GM12874 (cell line): ENCODE results near the gene PGLYRP4.

Experiments
- TF ChIP-seq, protein P1 (sequence below): IDR thresholded peaks from 2 replicates; pipeline ENCODE4 v1.5.1; 2011; ENCODE audit warnings: low read depth, mild to moderate bottlenecking, control low read depth, low read length, moderate library complexity; ENCODE audit not compliant: insufficient read depth

The PGLYRP4 gene

DNA sequence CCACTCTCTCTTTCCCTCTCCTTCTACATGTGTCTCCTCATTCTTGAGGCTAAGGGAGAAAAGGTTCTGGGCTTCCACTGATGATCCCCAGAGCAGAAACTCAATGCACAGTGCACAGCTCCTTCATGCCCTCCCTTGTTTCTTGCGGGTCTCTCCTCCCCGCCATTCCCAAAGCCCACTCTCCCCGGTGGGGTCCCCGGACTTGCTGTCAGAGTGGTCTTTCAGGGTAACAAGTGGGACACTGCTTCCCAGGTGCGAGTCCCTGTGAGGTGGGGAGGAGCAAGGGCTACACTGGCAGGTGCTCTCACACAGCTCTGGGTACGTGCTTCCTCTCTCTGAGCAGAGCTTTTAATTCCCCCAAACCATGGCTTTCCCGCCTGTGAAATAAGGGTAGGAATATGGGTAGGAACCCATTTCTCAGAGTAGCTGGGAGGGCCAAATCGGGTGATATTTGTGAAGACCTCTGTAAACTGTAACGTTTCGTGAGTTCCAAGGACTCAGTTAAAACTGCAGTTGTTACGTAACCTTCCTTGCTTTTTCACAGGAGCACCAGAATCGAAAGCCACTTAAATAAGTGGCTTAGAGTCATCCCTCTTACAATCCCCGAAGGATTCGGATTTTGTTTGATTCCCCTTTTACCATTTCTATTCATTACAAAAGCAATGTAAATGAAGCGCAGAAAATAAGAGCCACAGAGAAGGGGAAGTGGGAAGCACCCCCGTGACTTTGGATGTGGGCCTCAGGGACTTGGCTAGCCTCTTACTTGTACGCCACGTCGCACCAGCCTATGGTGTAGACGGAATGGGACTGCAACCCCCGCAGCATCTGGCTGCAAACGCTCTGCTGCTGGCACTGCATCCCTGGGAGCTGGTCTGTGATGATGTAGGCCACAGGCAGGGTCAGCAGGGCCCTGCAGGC lies 42.1 kb downstream of the PGLYRP4 start:
- TF ChIP-seq, protein P1, sequence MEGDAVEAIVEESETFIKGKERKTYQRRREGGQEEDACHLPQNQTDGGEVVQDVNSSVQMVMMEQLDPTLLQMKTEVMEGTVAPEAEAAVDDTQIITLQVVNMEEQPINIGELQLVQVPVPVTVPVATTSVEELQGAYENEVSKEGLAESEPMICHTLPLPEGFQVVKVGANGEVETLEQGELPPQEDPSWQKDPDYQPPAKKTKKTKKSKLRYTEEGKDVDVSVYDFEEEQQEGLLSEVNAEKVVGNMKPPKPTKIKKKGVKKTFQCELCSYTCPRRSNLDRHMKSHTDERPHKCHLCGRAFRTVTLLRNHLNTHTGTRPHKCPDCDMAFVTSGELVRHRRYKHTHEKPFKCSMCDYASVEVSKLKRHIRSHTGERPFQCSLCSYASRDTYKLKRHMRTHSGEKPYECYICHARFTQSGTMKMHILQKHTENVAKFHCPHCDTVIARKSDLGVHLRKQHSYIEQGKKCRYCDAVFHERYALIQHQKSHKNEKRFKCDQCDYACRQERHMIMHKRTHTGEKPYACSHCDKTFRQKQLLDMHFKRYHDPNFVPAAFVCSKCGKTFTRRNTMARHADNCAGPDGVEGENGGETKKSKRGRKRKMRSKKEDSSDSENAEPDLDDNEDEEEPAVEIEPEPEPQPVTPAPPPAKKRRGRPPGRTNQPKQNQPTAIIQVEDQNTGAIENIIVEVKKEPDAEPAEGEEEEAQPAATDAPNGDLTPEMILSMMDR, result no peak

DNA sequence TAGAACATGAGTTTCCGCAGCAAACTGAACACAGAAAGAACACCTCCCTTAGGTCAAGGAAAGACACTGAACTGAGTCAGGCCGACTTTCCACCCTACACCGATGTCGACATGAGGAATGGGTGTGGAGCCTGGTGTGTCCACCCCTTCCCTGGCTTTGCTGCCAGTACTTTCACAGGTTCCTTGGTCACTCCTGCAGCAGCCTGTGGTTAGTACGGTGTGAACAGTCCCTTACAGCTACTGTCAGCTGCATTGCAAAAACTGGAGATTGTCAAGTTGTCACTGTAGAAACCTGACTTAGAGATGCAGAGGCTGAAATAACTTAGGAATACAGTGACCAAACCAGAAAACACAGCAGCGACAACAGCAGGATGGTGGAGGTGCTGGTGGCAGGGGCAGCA lies 43.0 kb downstream of the PGLYRP4 start:
- TF ChIP-seq, protein P1, result no peak

DNA sequence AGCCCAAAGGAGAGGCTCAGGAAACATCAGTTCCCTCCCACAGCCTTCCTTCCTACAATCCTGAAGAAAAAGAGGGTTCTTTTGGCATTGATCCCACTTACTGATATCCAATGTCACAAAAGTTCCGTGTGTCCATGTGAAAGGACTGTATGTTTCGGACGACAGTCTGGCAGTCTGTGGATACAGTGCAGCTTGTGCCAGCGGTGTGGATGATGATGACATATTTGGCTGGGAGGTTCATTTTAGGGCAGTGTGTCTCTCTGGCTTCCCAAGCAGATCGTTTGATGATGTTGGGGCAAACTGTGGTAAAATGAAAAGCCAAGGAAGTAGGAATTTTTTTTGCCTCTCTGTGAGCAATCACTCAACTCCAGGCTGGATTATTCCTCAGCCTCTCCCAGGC lies 46.3 kb downstream of the PGLYRP4 start:
- TF ChIP-seq, protein P1, result no peak

DNA sequence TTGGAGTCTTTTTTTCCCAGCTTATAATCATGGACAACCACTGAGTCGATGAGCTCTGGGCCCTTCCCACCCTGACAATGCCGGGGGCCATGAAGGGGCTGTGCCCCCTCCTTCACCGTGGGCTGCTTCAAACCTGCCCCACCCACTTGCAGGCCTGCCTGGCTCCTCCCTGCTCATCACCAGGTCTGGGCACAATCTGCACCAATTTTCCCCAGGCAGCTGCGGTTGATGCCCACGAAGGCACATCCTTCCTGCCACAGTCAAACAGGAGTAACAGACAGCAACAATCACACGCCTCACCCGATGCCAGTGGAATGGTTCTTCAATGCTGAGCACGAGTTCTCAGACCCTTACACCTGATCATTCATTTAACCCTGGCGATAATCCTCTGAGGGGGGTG lies 54.8 kb downstream of the PGLYRP4 start:
- TF ChIP-seq, protein P1, result no peak

DNA sequence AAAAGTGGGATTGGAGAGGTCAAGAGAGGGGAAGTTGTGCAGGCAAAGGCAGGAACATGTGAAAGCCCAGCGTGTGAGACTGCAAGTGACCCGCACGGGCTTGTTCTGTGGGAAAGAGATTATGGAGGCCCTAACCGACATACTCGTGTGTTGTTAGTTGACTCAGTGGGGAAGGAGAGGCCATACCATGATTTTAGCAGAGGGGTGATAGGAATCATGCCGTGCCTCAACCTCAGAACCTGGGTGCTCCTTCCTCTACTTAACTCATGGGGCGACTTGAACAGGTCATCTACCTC lies 55.2 kb downstream of the PGLYRP4 start:
- TF ChIP-seq, protein P1, result no peak

DNA sequence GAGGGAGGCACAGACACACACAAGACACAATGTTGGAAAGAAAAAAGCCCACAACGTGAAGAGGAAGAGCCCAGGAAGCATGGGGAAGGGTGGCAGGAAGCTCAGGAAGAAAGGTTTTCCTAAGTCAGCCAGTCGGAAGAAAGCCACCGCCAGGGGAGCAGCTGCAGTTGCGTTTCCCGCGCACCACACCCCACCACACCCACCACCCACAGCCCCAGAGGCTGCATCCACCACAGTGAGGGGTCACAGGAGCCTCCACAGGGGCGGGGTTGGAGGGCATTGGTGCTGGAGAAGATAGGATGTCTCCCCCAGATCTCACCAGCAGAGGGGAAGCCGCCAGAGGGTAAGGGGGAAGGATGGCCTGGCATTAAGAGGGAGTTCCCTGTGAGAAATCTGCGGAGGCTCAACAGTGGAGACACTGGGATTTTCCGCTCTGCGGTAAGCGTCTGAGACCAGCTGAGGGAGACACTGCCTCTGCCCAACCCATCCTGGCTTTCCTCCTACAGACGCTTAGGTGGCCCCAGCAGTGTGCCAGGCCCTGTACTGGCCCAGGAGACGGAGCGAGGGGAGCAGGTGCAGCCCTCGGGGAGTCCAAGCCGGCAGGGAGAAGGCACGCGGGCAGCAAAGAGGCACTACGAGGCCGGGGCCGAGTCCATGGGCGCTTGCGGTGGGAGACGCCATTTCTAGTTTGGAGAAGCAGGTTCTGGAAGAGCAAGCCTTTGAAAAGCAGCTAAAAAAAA lies 55.7 kb downstream of the PGLYRP4 start:
- TF ChIP-seq, protein P1, result no peak

DNA sequence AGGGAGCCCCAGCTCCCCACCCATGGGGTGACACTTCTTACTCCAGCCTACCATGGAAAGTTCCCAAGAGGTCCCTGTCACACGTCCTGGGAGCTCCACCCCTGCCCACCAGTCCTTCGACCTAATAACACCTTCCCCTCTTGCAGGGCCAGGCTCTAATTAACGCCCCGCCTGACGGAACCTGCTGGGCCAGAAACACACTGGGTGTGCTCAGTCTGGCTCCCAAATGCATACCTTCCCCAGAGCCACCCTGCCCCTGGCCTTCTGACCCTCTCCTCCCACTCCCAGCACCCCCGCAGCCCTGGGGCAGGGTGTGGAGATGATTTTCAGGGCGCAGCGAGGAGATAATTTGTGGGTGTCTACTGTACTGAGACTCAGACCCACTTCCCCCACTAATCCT lies 56.5 kb downstream of the PGLYRP4 start:
- TF ChIP-seq, protein P1, result no peak
